Neural crest cell (in vitro differentiated cells): Measurements from ENCODE around the gene GAMT. TPM values are rescaled to one million over a fixed set of nuclear protein-coding genes. Genes with fewer than 3 reads are reported as not detected.
"Not testable (repeated sequence)": the region's sequence is repeated elsewhere in the genome, so short reads cannot be mapped to it uniquely, and the experiment has no call there.

Experiments used
- DNase-seq: peaks from one replicate; pipeline ENCODE4 v3.0.0; 2021; ENCODE audit warnings: low read depth, mixed read lengths, low spot score
- H3K27ac Mint-ChIP-seq: one replicate; pipeline ENCODE4 v1.8.0; 2021; ENCODE audit warnings: mild to moderate bottlenecking, mixed read lengths; ENCODE audit not compliant: unreplicated experiment
- H3K27me3 Mint-ChIP-seq: 2 replicates; pipeline ENCODE4 v1.8.0; 2021; ENCODE audit warnings: low read depth, mild to moderate bottlenecking, mixed read lengths
- H3K36me3 Mint-ChIP-seq: 2 replicates; pipeline ENCODE4 v1.8.0; 2021; ENCODE audit warnings: low read depth, mild to moderate bottlenecking, mixed read lengths
- H3K4me1 Mint-ChIP-seq: 2 replicates; pipeline ENCODE4 v1.8.0; 2021; ENCODE audit warnings: mixed read lengths
- H3K4me3 Mint-ChIP-seq: one replicate; pipeline ENCODE4 v1.8.0; 2021; ENCODE audit warnings: mild to moderate bottlenecking, mixed read lengths
- H3K9me3 Mint-ChIP-seq: 2 replicates; pipeline ENCODE4 v1.8.0; 2021; ENCODE audit warnings: mixed read lengths
- CTCF ChIP-seq: fragments of 200-600 bp; sonication (generic); conservative IDR thresholded peaks from 2 replicates; pipeline ENCODE4 v1.5.0; 2021; ENCODE audit warnings: antibody characterized with exemption, mild to moderate bottlenecking
- total RNA-seq: library from RNA; stranded (reverse); gene quantifications from 2 replicates; pipeline ENCODE4 v1.2.1, GENCODE V29; 2021

GAMT gene
- total RNA-seq, 1 donor from 2014 or later: 45.6 TPM

GRCh38 chr19:1422943-1423342 lies 21.6 kb upstream of the GAMT start:
- peaks cover 14% of the 10 kb centered on the region for H3K36me3 Mint-ChIP-seq
- no peaks in the 10 kb centered on the region for H3K27me3 Mint-ChIP-seq
- peak overlapping the region; percentile 24 for H3K27ac Mint-ChIP-seq
- H3K4me1 Mint-ChIP-seq: peaks cover 14% of the 10 kb centered on the region
- H3K4me3 Mint-ChIP-seq: no peak overlapping the region
- TF ChIP-seq CTCF: no peak
- no peaks in the 10 kb centered on the region for H3K9me3 Mint-ChIP-seq
- no peak for DNase-seq

GRCh38 chr19:1422360-1422759 lies 21.0 kb upstream of the GAMT start:
- Mint-ChIP-seq H3K36me3 (peaks cover 14% of the 10 kb centered on the region), H3K27me3 (no peaks in the 10 kb centered on the region), H3K9me3 (no peaks in the 10 kb centered on the region), H3K27ac (no peak overlapping the region), H3K4me1 (peaks cover 17% of the 10 kb centered on the region), H3K4me3 (no peak overlapping the region)
- no peak for TF ChIP-seq CTCF
- no peak for DNase-seq

- Mint-ChIP-seq H3K4me1 (peaks cover 19% of the 10 kb centered on the region), H3K4me3 (no peak overlapping the region), H3K9me3 (no peaks in the 10 kb centered on the region), H3K27ac (no peak overlapping the region), H3K27me3 (no peaks in the 10 kb centered on the region), H3K36me3 (peaks cover 14% of the 10 kb centered on the region)
- no peak for DNase-seq
- TF ChIP-seq CTCF: no peak
These were observed 20.6 kb upstream of the GAMT start for GRCh38 chr19:1421958-1422305.

GRCh38 chr19:1421218-1421957 lies 20.0 kb upstream of the GAMT start:
- Mint-ChIP-seq H3K4me1 (peaks cover 19% of the 10 kb centered on the region), H3K9me3 (no peaks in the 10 kb centered on the region), H3K36me3 (peaks cover 14% of the 10 kb centered on the region), H3K27me3 (no peaks in the 10 kb centered on the region), H3K4me3 (no peak overlapping the region), H3K27ac (peak overlapping the region; percentile 19)
- no peak for TF ChIP-seq CTCF
- DNase-seq: no peak

GRCh38 chr19:1420590-1420989 lies 19.2 kb upstream of the GAMT start:
- Mint-ChIP-seq H3K36me3 (peaks cover 14% of the 10 kb centered on the region), H3K9me3 (no peaks in the 10 kb centered on the region), H3K27ac (no peak overlapping the region), H3K4me3 (no peak overlapping the region), H3K4me1 (peaks cover 24% of the 10 kb centered on the region), H3K27me3 (no peaks in the 10 kb centered on the region)
- no peak for TF ChIP-seq CTCF
- no peak for DNase-seq

GRCh38 chr19:1420085-1420484 lies 18.7 kb upstream of the GAMT start:
- Mint-ChIP-seq H3K36me3 (peaks cover 13% of the 10 kb centered on the region), H3K4me1 (peaks cover 27% of the 10 kb centered on the region)
- not testable (repeated sequence) for H3K4me3 Mint-ChIP-seq, H3K9me3 Mint-ChIP-seq, H3K27ac Mint-ChIP-seq, H3K27me3 Mint-ChIP-seq, DNase-seq
